Activated CD4-positive, alpha-beta memory T cell treated with anti-CD3 and anti-CD28 coated beads for 36 hours (primary cell): ENCODE data around the gene UTP18. TPM values are rescaled to one million over a fixed set of nuclear protein-coding genes. Genes with fewer than 3 reads are reported as not detected.

Experiments used
- CTCF ChIA-PET: fragments of 350-600 bp; sonication (Branson Sonifier 250); formaldehyde crosslinking; loops from one replicate; lab custom pipeline; 2021; ENCODE audit warnings: antibody characterized with exemption, inconsistent platforms; lab: Charles Lee
- POLR2A ChIA-PET: fragments of 350-600 bp; sonication (Branson Sonifier 250); formaldehyde crosslinking; loops from one replicate; lab custom pipeline; 2021; ENCODE audit warnings: antibody characterized with exemption; lab: Charles Lee
- DNase-seq: peaks from one replicate; pipeline ENCODE4 v3.0.0-alpha.2; 2020
- H3K27ac Mint-ChIP-seq: one replicate; pipeline ENCODE4 v1.8.0; 2021; ENCODE audit warnings: mixed read lengths
- H3K27me3 Mint-ChIP-seq: one replicate; pipeline ENCODE4 v1.8.0; 2021; ENCODE audit warnings: mixed read lengths
- H3K36me3 Mint-ChIP-seq: one replicate; pipeline ENCODE4 v1.8.0; 2021; ENCODE audit warnings: mixed read lengths
- H3K4me1 Mint-ChIP-seq: one replicate; pipeline ENCODE4 v1.8.0; 2021; ENCODE audit warnings: low read depth, mixed read lengths
- H3K4me3 Mint-ChIP-seq: one replicate; pipeline ENCODE4 v1.8.0; 2021; ENCODE audit warnings: mild to moderate bottlenecking, mixed read lengths
- H3K9me3 Mint-ChIP-seq: one replicate; pipeline ENCODE4 v1.8.0; 2021; ENCODE audit warnings: mixed read lengths
- intact Hi-C: fragments of 100-400 bp; cut with micrococcal nuclease; formaldehyde crosslinking; loops from one replicate; pipeline ENCODE4 v1.15.1; 2023
- total RNA-seq, 2 experiments: library from RNA; stranded (reverse); gene quantifications; one replicate each; pipeline ENCODE4 v1.2.3, GENCODE V29; 2021

Gene UTP18
- total RNA-seq, 2 experiments from 2014 or later: 65.5 to 68.5 TPM

DNA sequence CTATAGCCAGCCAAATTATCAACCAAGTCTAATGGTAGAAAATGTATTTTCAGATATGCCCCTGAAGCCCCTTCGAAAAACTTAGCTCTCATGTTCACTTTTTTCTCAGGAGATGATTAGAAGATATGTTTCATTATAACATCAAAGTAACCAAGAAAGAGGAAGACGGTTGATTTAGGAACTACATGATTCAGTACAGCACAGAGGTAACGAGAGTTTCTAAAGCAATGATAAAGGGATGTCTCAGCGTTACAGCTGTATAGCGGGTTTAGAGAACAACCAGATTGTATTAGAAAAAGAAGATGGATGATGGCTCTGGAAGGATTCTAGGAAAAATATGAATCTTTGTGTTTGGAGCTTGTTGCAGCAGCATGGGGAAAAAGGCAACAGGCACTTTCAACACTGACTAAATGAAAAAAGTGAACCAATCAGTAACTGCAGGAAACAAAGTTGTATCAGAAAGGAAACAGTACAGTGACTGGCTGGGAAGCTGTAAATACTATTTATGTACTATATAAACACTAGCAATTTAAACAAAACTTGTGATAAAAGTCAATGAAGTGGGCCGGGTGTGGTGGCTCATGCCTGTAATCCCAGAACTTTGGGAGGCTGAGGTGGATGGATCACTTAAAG, 22.0 kb upstream of the UTP18 start:
- CTCF ChIA-PET: interaction anchor here (0.8 kb wide), 1 partner anchor 72 kb away, joined by 3 read pairs; the partner anchor contains the start of gene NME2

DNA sequence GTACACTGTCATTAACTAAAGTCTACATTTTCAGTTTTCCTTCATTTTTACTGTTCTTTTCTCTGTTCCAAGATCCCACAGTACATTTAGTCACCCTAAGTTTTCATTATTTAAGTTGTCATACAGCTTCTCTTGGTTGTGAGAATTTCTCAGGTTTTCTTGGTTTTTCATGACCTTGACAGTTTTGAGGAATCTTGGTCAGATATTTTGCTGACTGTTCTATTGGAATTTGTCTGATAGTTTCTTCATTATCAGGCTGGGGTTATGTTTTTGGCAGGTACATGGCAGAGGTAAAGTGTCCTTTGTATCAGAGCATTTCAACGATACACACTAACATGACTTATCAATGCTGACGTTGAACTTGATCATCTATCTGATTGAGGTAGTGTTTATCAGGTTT, 20.1 kb upstream of the UTP18 start:
- Mint-ChIP-seq H3K27ac (no peak overlapping the region), H3K4me3 (no peak overlapping the region), H3K9me3 (no peaks in the 10 kb centered on the region), H3K27me3 (no peaks in the 10 kb centered on the region), H3K4me1 (peaks cover 23% of the 10 kb centered on the region), H3K36me3 (no peaks in the 10 kb centered on the region)
- DNase-seq: no peak
- CTCF ChIA-PET: no interaction called here
- POLR2A ChIA-PET: no interaction called here
- intact Hi-C loops: no loop called here

More for the DNA sequence above, 22.0 kb upstream of the UTP18 start:
- no peaks in the 10 kb centered on the region for H3K36me3 Mint-ChIP-seq
- no peak overlapping the region for H3K27ac Mint-ChIP-seq
- DNase-seq: no peak
- peaks cover 25% of the 10 kb centered on the region for H3K4me1 Mint-ChIP-seq
- H3K9me3 Mint-ChIP-seq: no peaks in the 10 kb centered on the region
- intact Hi-C loops: no loop called here
- H3K27me3 Mint-ChIP-seq: no peaks in the 10 kb centered on the region
- POLR2A ChIA-PET: no interaction called here
- H3K4me3 Mint-ChIP-seq: no peak overlapping the region

GRCh38 chr17:51244041-51244440, 16.3 kb upstream of the UTP18 start:
- no peaks in the 10 kb centered on the region for H3K27me3 Mint-ChIP-seq
- H3K4me3 Mint-ChIP-seq: no peak overlapping the region
- ChIA-PET CTCF (no interaction called here), POLR2A (no interaction called here)
- no peak for DNase-seq
- peaks cover 6% of the 10 kb centered on the region for H3K4me1 Mint-ChIP-seq
- intact Hi-C loops: no loop called here
- no peaks in the 10 kb centered on the region for H3K9me3 Mint-ChIP-seq
- H3K27ac Mint-ChIP-seq: no peak overlapping the region
- H3K36me3 Mint-ChIP-seq: peaks cover 4% of the 10 kb centered on the region

DNA sequence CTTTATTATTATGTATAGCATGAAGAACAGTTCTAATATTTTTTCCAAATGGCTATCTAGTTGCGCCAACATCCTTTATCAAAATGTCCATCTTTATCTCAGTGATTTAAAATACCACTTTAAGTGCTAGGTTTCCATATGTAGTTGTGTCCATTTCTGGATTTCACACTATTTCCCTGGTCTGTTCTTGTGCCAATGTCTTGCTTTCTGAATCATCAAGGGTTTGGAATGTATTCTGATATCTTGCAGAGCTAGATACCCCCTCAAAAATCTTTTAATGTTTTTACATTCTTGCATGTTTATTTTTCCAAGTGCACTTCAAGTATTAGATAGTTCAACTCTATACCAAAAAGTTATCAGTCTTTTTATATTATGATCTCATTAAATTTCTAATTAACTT, 14.8 kb upstream of the UTP18 start:
- ChIA-PET POLR2A (no interaction called here), CTCF (no interaction called here)
- intact Hi-C loops: no loop called here
- no peaks in the 10 kb centered on the region for H3K4me1 Mint-ChIP-seq
- H3K9me3 Mint-ChIP-seq: no peaks in the 10 kb centered on the region
- H3K36me3 Mint-ChIP-seq: peaks cover 4% of the 10 kb centered on the region
- no peak for DNase-seq
- no peak overlapping the region for H3K4me3 Mint-ChIP-seq
- H3K27me3 Mint-ChIP-seq: no peaks in the 10 kb centered on the region
- H3K27ac Mint-ChIP-seq: no peak overlapping the region

- POLR2A ChIA-PET: no interaction called here
- Mint-ChIP-seq H3K4me3 (no peak overlapping the region), H3K36me3 (peaks cover 15% of the 10 kb centered on the region), H3K27me3 (no peaks in the 10 kb centered on the region), H3K9me3 (no peaks in the 10 kb centered on the region), H3K27ac (no peak overlapping the region), H3K4me1 (peaks cover 17% of the 10 kb centered on the region)
- DNase-seq: no peak
- CTCF ChIA-PET: no interaction called here
- intact Hi-C loops: no loop called here
Measured at GRCh38 chr17:51250314-51250840, 10.0 kb upstream of the UTP18 start.

DNA sequence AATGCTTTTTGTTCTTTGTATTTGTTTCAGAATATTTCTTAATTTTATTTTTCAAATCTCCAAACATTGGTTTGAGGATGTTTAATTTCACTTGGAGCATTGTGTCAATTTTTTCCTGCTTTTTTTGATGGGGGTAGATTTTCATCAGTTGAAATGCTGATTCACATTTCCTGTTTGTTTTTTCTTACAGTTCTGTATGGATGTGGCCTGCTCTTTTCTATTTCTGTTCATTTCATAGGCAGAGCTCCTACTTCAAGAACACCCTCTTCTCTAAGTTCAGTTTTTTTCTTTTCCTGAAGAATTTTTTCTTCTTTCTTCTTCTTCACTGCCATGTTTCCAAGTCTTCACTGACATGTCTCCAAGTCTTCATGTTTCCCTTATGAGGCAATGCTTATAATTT, 9.3 kb upstream of the UTP18 start:
- ChIA-PET CTCF (no interaction called here), POLR2A (no interaction called here)
- Mint-ChIP-seq H3K27ac (no peak overlapping the region), H3K4me1 (peaks cover 21% of the 10 kb centered on the region), H3K27me3 (no peaks in the 10 kb centered on the region), H3K36me3 (peaks cover 17% of the 10 kb centered on the region), H3K4me3 (no peak overlapping the region), H3K9me3 (no peaks in the 10 kb centered on the region)
- no peak for DNase-seq
- intact Hi-C loops: no loop called here

DNA sequence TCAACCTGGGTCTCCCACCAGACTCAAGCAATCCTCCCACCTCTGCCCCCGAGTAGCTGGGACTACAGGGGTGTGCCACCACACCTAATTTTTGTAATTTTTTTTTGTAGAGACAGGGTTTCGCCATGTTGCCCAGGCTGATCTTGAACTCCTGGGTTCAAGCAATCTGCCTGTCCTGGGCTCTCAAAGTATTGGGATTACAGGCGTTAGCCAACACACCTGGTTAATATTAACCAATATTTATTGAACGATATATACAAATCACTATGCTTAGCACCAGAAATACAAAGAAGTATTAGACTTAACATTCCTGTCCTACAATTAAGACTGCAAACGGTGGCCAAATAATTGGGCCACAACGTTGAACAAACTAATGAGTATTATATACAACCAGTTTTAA, 4.7 kb upstream of the UTP18 start:
- H3K4me3 Mint-ChIP-seq: no peak overlapping the region
- intact Hi-C loops: no loop called here
- H3K4me1 Mint-ChIP-seq: peaks cover 49% of the 10 kb centered on the region
- DNase-seq: no peak
- CTCF ChIA-PET: interaction anchor here (0.6 kb wide), 1 partner anchor 24 kb away, joined by 3 read pairs; no protein-coding TSS in a partner anchor
- POLR2A ChIA-PET: no interaction called here
- no peaks in the 10 kb centered on the region for H3K27me3 Mint-ChIP-seq
- H3K27ac Mint-ChIP-seq: no peak overlapping the region
- H3K36me3 Mint-ChIP-seq: peaks cover 17% of the 10 kb centered on the region
- H3K9me3 Mint-ChIP-seq: no peaks in the 10 kb centered on the region

DNA sequence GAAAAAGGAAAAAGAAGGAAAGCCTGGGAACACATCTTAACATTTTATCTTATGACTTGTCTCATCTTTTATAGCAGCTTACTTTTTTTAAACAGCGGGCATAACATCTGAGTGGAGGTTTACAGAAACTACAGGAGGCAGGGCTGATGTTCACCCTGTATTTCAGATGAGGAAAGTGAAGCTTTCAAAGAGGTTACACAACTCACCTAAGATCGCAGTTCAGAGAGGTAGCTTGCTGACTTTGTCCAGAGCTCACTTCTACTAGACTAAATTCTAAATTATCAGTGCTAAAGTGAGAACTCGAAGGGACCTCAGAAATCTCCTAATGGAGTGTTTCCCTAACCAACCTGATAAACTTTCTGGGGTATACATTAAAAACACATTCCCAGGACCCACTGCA, 4.2 kb upstream of the UTP18 start:
- Mint-ChIP-seq H3K27ac (no peak overlapping the region), H3K4me1 (peaks cover 48% of the 10 kb centered on the region), H3K27me3 (no peaks in the 10 kb centered on the region), H3K9me3 (no peaks in the 10 kb centered on the region), H3K4me3 (no peak overlapping the region), H3K36me3 (peaks cover 17% of the 10 kb centered on the region)
- intact Hi-C loops: no loop called here
- DNase-seq: no peak
- ChIA-PET POLR2A (no interaction called here), CTCF (no interaction called here)

- Mint-ChIP-seq H3K4me1 (peaks cover 56% of the 10 kb centered on the region), H3K27ac (no peak overlapping the region), H3K27me3 (no peaks in the 10 kb centered on the region), H3K4me3 (no peak overlapping the region), H3K36me3 (peaks cover 16% of the 10 kb centered on the region), H3K9me3 (no peaks in the 10 kb centered on the region)
- no peak for DNase-seq
- intact Hi-C loops: no loop called here
- POLR2A ChIA-PET: no interaction called here
- CTCF ChIA-PET: interaction anchor here (1.0 to 1.6 kb wide), 3 partner anchors 10 to 104 kb away, joined by 3 to 5 read pairs (median 4); partner anchors contain the start of genes NME1 and NME2
Measured at GRCh38 chr17:51257150-51258081, 2.9 kb upstream of the UTP18 start.

- CTCF ChIA-PET: interaction anchor here (1.0 kb wide), 1 partner anchor 106 kb away, joined by 3 read pairs; the partner anchor contains the start of gene NME1
- Mint-ChIP-seq H3K27ac (peak overlapping the region; percentile 49), H3K36me3 (peaks cover 24% of the 10 kb centered on the region), H3K4me3 (peak overlapping the region; percentile 83), H3K9me3 (no peaks in the 10 kb centered on the region), H3K4me1 (peaks cover 65% of the 10 kb centered on the region), H3K27me3 (no peaks in the 10 kb centered on the region)
- intact Hi-C loops: no loop called here
- peak; percentile 26 for DNase-seq
- POLR2A ChIA-PET: no interaction called here
Measured at GRCh38 chr17:51258756-51259563, 1.4 kb upstream of the UTP18 start.

DNA sequence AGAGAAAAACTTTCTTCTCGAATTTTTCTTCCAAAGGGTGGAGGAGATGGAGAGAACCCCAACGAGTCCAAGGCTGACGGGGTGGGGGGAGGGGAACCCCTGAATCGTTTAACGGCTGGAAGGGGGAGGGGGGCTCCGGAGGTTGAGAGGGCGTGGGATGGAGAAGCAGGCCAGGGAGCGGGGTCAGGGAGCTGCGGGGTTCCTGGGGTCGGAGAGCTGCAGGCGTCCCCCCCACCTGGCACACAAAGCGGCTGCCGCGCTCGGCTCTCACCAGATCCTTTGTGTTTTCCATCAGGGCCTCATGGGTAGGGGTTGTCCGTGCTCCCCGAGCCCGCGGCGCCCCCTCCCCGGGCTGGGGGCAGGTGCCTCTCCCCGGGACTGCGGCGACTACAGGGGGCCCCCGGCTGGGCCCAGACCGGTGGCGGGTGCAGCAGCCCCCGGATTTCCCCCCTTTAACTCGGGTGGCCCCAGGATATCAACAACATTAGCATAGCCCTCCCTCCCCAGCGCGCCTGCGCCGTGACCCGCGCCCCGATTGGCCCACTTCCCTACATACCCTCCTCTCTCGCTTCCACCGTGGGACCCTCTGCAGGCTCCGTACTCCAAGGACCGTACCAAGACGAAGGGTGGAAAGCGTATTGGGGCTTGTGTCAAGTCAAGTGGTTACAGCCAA, 646 bp upstream of the UTP18 start, which contains the start of gene MBTD1:
MBTD1 (minus strand) TSS at position 486 of the 673 bp plus-strand sequence. CDS start 34,888 bp downstream, outside the sequence.
- Mint-ChIP-seq H3K27ac (peak within 1 kb of the TSS; percentile 98), H3K4me3 (peak within 1 kb of the TSS; percentile 83), H3K9me3 (no peaks in the 10 kb centered on the region), H3K27me3 (no peaks in the 10 kb centered on the region), H3K36me3 (peaks cover 23% of the 10 kb centered on the region), H3K4me1 (peaks cover 65% of the 10 kb centered on the region)
- peak; percentile 97 for DNase-seq
- intact Hi-C loops: loop anchor here (1.0 to 2.0 kb wide), 5 partner anchors 15 to 393 kb away; partner anchors contain the start of genes NME2 and TOB1
- ChIA-PET CTCF (interaction anchor here (1.0 kb wide), 1 partner anchor 106 kb away, joined by 3 read pairs; the partner anchor contains the start of gene NME1), POLR2A (no interaction called here)
